HEK293 (cell line): Measurements from ENCODE around the gene ACHE.
"Not testable (repeated sequence)": the region's sequence is repeated elsewhere in the genome, so short reads cannot be mapped to it uniquely, and the experiment has no call there.

Experiments
- ZNF121 ChIP-seq: fragments of 450-650 bp; formaldehyde crosslinking; IDR thresholded peaks from 2 replicates; pipeline ENCODE4 v1.5.1; 2016; ENCODE audit warnings: missing biosample characterization, missing genetic modification characterization
- ZNF223 ChIP-seq: fragments of 450-650 bp; formaldehyde crosslinking; IDR thresholded peaks from 2 replicates; pipeline ENCODE4 v1.5.1; 2016; ENCODE audit warnings: missing biosample characterization, missing genetic modification characterization
- ZNF350 ChIP-seq: fragments of 450-650 bp; formaldehyde crosslinking; IDR thresholded peaks from 2 replicates; pipeline ENCODE4 v1.5.0; 2017; ENCODE audit warnings: missing biosample characterization, mild to moderate bottlenecking, missing genetic modification characterization
- TF ChIP-seq, protein P1 (sequence below): fragments of 450-650 bp; formaldehyde crosslinking; IDR thresholded peaks from 2 replicates; pipeline ENCODE4 v1.5.1; 2016; ENCODE audit warnings: missing biosample characterization, missing genetic modification characterization
- TF ChIP-seq, protein P2 (sequence below): fragments of 450-650 bp; formaldehyde crosslinking; IDR thresholded peaks from 2 replicates; pipeline ENCODE4 v1.5.1; 2016; ENCODE audit warnings: missing biosample characterization, missing genetic modification characterization

DNA sequence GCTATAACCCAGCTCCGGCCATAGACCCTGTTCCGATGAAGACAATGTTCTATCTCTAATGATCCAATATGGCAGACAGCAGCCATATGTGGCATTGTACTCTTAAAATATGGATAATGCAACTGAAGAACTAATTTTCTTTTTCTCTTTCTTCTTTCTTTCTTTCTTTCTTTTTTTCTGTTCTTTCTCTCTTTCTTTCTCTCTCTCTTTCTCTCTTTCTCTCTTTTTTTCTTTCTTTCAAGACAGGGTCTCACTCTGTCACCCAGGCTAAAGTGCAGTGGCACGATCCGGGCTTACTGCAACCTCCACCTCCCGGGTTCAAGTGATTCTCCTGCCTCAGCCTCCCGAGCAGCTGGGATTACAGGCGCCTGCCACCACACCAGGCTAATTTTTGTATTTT is 40.5 kb upstream of the ACHE start:
- not testable (repeated sequence) for TF ChIP-seq ZNF223; ZNF121 (tag by site-specific recombination); ZNF350 (tag by site-specific recombination)
- TF ChIP-seq, protein P1, sequence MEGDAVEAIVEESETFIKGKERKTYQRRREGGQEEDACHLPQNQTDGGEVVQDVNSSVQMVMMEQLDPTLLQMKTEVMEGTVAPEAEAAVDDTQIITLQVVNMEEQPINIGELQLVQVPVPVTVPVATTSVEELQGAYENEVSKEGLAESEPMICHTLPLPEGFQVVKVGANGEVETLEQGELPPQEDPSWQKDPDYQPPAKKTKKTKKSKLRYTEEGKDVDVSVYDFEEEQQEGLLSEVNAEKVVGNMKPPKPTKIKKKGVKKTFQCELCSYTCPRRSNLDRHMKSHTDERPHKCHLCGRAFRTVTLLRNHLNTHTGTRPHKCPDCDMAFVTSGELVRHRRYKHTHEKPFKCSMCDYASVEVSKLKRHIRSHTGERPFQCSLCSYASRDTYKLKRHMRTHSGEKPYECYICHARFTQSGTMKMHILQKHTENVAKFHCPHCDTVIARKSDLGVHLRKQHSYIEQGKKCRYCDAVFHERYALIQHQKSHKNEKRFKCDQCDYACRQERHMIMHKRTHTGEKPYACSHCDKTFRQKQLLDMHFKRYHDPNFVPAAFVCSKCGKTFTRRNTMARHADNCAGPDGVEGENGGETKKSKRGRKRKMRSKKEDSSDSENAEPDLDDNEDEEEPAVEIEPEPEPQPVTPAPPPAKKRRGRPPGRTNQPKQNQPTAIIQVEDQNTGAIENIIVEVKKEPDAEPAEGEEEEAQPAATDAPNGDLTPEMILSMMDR (tag by site-specific recombination): not testable (repeated sequence)
- TF ChIP-seq, protein P2, sequence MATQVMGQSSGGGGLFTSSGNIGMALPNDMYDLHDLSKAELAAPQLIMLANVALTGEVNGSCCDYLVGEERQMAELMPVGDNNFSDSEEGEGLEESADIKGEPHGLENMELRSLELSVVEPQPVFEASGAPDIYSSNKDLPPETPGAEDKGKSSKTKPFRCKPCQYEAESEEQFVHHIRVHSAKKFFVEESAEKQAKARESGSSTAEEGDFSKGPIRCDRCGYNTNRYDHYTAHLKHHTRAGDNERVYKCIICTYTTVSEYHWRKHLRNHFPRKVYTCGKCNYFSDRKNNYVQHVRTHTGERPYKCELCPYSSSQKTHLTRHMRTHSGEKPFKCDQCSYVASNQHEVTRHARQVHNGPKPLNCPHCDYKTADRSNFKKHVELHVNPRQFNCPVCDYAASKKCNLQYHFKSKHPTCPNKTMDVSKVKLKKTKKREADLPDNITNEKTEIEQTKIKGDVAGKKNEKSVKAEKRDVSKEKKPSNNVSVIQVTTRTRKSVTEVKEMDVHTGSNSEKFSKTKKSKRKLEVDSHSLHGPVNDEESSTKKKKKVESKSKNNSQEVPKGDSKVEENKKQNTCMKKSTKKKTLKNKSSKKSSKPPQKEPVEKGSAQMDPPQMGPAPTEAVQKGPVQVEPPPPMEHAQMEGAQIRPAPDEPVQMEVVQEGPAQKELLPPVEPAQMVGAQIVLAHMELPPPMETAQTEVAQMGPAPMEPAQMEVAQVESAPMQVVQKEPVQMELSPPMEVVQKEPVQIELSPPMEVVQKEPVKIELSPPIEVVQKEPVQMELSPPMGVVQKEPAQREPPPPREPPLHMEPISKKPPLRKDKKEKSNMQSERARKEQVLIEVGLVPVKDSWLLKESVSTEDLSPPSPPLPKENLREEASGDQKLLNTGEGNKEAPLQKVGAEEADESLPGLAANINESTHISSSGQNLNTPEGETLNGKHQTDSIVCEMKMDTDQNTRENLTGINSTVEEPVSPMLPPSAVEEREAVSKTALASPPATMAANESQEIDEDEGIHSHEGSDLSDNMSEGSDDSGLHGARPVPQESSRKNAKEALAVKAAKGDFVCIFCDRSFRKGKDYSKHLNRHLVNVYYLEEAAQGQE (tag by site-specific recombination): not testable (repeated sequence)
